ENCODE data around the gene CASTOR1. TPM values are rescaled to one million over a fixed set of nuclear protein-coding genes. Genes with fewer than 3 reads are reported as not detected.
A peak's percentile ranks its signal among the peaks of the same experiment; 100 is the strongest.

The CASTOR1 gene
- total RNA-seq, 4 donors from 2014 or later, result 7.1 to 47.9 (median 21.0) TPM

DNA sequence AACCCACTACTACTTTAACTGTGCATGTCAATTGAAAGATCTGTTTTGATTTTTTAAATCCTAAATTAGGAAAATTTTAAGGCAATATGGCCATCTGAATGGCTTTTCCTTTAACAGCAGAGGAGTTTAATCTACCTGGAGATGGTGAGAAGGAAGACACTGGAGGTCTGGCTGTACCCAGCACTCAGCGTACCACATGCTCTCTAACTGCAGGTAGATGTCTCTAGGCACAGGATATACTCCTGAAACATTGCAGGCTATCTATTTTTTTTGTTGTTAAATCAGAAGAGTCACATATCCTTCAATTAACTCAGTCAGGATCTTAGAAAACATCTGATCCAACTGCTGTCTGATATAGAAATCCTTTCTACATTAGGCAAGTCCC, 17.3 kb upstream of the CASTOR1 start:
- DNase-seq (ENCODE audit: low spot score) (no peak), ATAC-seq (ENCODE audit: low FRiP score) (no peak)
- TF ChIP-seq CTCF (IDR thresholded peaks at IDR 0.05), result no peak

- no peak for ATAC-seq (ENCODE audit: low FRiP score)
- no peak for TF ChIP-seq CTCF (IDR thresholded peaks at IDR 0.05)
- no peak for DNase-seq (ENCODE audit: low spot score)
Observed at GRCh38 chr22:30305906-30306626, 16.8 kb upstream of the CASTOR1 start.

- DNase-seq (ENCODE audit: low spot score) (no peak), ATAC-seq (ENCODE audit: low FRiP score) (no peak)
- TF ChIP-seq CTCF (IDR thresholded peaks at IDR 0.05), result no peak
Observed at GRCh38 chr22:30305519-30305905, 16.2 kb upstream of the CASTOR1 start.

GRCh38 chr22:30304495-30305244, 15.4 kb upstream of the CASTOR1 start:
- no peak for TF ChIP-seq CTCF (IDR thresholded peaks at IDR 0.05)
- DNase-seq (ENCODE audit: low spot score) (no peak), ATAC-seq (ENCODE audit: low FRiP score) (peak; percentile 58)

DNA sequence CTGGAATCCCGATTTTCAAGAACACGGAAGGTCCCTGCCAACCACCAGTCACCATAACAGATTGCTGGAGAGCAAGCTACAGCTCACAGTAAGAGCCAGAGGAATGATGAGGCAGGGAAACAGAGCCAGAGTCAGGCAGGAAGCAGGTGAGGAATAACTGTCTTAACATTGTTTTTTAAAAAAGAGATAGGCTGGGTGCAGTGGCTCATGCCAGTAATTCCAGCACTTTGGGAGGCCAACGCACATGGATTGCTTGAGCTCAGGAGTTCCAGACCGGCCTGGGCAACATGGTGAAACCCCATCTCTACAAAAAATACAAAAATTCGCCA, 13.5 kb upstream of the CASTOR1 start:
- ATAC-seq (ENCODE audit: low FRiP score) (no peak), DNase-seq (ENCODE audit: low spot score) (no peak)

GRCh38 chr22:30301995-30302809, 12.9 kb upstream of the CASTOR1 start:
- ATAC-seq (ENCODE audit: low FRiP score) (peak; percentile 61), DNase-seq (ENCODE audit: low spot score) (no peak)
- TF ChIP-seq CTCF (IDR thresholded peaks at IDR 0.05), result no peak

More for the DNA sequence above, 13.5 kb upstream of the CASTOR1 start:
- TF ChIP-seq CTCF (IDR thresholded peaks at IDR 0.05), result no peak
